ENCODE data around the gene HERPUD1. TPM values are rescaled to one million over a fixed set of nuclear protein-coding genes. Genes with fewer than 3 reads are reported as not detected.
"Not testable (repeated sequence)": the region's sequence is repeated elsewhere in the genome, so short reads cannot be mapped to it uniquely, and the experiment has no call there.

Gene HERPUD1
- total RNA-seq, 1 experiment from 2014 or later: 86.3 TPM

- no peak for DNase-seq (ENCODE audit: low spot score)
Measured at GRCh38 chr16:56980201-56980535, 48.2 kb downstream of the HERPUD1 start.

- DNase-seq (ENCODE audit: low spot score): no peak
Measured at GRCh38 chr16:56980792-56981724, 49.1 kb downstream of the HERPUD1 start.

- no peak for DNase-seq (ENCODE audit: low spot score)
Measured at GRCh38 chr16:56981729-56982271, 49.9 kb downstream of the HERPUD1 start.

- no peak for DNase-seq (ENCODE audit: low spot score)
Measured at GRCh38 chr16:56982695-56983094, 50.8 kb downstream of the HERPUD1 start.

GRCh38 chr16:56983211-56983751 is 51.3 kb downstream of the HERPUD1 start:
- no peak for DNase-seq (ENCODE audit: low spot score)

GRCh38 chr16:56984639-56985038 is 52.7 kb downstream of the HERPUD1 start:
- DNase-seq (ENCODE audit: low spot score): no peak

GRCh38 chr16:56985288-56985961 is 53.5 kb downstream of the HERPUD1 start:
- peak; percentile 74 for DNase-seq (ENCODE audit: low spot score)

- DNase-seq (ENCODE audit: low spot score): no peak
Measured at GRCh38 chr16:56985962-56986360, 54.0 kb downstream of the HERPUD1 start.

- no peak for DNase-seq (ENCODE audit: low spot score)
Measured at GRCh38 chr16:56986361-56986760, 54.4 kb downstream of the HERPUD1 start.

GRCh38 chr16:56986908-56987307 is 55.0 kb downstream of the HERPUD1 start:
- not testable (repeated sequence) for DNase-seq (ENCODE audit: low spot score)

- DNase-seq (ENCODE audit: low spot score): no peak
Measured at GRCh38 chr16:56987692-56988091, 55.8 kb downstream of the HERPUD1 start.

GRCh38 chr16:56988161-56988947 is 56.4 kb downstream of the HERPUD1 start:
- DNase-seq (ENCODE audit: low spot score): no peak

GRCh38 chr16:56988948-56989945 is 57.3 kb downstream of the HERPUD1 start, which contains the start of gene NLRC5:
Gene NLRC5, plus strand, starts transcription at chr16:56989557. Its CDS starts 31,156 bp downstream, at chr16:57020713.
- peak; percentile 77 for DNase-seq (ENCODE audit: low spot score)

- DNase-seq (ENCODE audit: low spot score): no peak
Measured at GRCh38 chr16:56989988-56990387, 58.0 kb downstream of the HERPUD1 start.

- no peak for DNase-seq (ENCODE audit: low spot score)
Measured at GRCh38 chr16:56990407-56991286, 58.7 kb downstream of the HERPUD1 start.

GRCh38 chr16:56992431-56992830 is 60.5 kb downstream of the HERPUD1 start:
- not testable (repeated sequence) for DNase-seq (ENCODE audit: low spot score)

GRCh38 chr16:56993204-56993603 is 61.3 kb downstream of the HERPUD1 start:
- no peak for DNase-seq (ENCODE audit: low spot score)

GRCh38 chr16:56994311-56994710 is 62.4 kb downstream of the HERPUD1 start:
- no peak for DNase-seq (ENCODE audit: low spot score)
